NCI-H2196 (cell line): ENCODE results near the gene SYTL3.
"Not testable (repeated sequence)": the region's sequence is repeated elsewhere in the genome, so short reads cannot be mapped to it uniquely, and the experiment has no call there.

ENCODE experiments used
- DNase-seq: peaks from one replicate; lab custom pipeline; 2025; ENCODE audit not compliant: unreplicated experiment; lab: John Stamatoyannopoulos, UW

The SYTL3 gene

GRCh38 chr6:158661156-158661685 lies 11.4 kb downstream of the SYTL3 start:
- no peak for DNase-seq

GRCh38 chr6:158662607-158662953 lies 12.7 kb downstream of the SYTL3 start:
- DNase-seq, result no peak

- DNase-seq, result no peak
Observed at GRCh38 chr6:158662954-158663624, 13.2 kb downstream of the SYTL3 start.

GRCh38 chr6:158663625-158664165 lies 13.8 kb downstream of the SYTL3 start:
- no peak for DNase-seq

- DNase-seq, result no peak
Observed at GRCh38 chr6:158665332-158665731, 15.5 kb downstream of the SYTL3 start.

GRCh38 chr6:158666628-158667359 lies 16.9 kb downstream of the SYTL3 start:
- DNase-seq, result peak; percentile 70

GRCh38 chr6:158667360-158667981 lies 17.6 kb downstream of the SYTL3 start:
- no peak for DNase-seq

GRCh38 chr6:158668707-158669103 lies 18.9 kb downstream of the SYTL3 start:
- no peak for DNase-seq

GRCh38 chr6:158669145-158670035 lies 19.5 kb downstream of the SYTL3 start:
- DNase-seq, result no peak

- DNase-seq, result not testable (repeated sequence)
Observed at GRCh38 chr6:158672119-158672518, 22.3 kb downstream of the SYTL3 start.

- no peak for DNase-seq
Observed at GRCh38 chr6:158672726-158673125, 22.9 kb downstream of the SYTL3 start.

GRCh38 chr6:158674342-158675131 lies 24.7 kb downstream of the SYTL3 start:
- DNase-seq, result no peak

GRCh38 chr6:158677094-158677493 lies 27.2 kb downstream of the SYTL3 start:
- DNase-seq, result not testable (repeated sequence)

GRCh38 chr6:158677906-158678578 lies 28.2 kb downstream of the SYTL3 start:
- no peak for DNase-seq

- no peak for DNase-seq
Observed at GRCh38 chr6:158680015-158680414, 30.2 kb downstream of the SYTL3 start.

GRCh38 chr6:158680481-158680880 lies 30.6 kb downstream of the SYTL3 start:
- DNase-seq, result no peak

GRCh38 chr6:158684311-158684710 lies 34.5 kb downstream of the SYTL3 start:
- DNase-seq, result no peak

GRCh38 chr6:158684745-158685324 lies 35.0 kb downstream of the SYTL3 start:
- no peak for DNase-seq

- no peak for DNase-seq
Observed at GRCh38 chr6:158686311-158686710, 36.5 kb downstream of the SYTL3 start.
